GM12865 (cell line): ENCODE measurements around the gene CRB1.

Experiments
- DNase-seq: peaks from one replicate; pipeline ENCODE4 v3.0.0; 2010; ENCODE audit warnings: low read depth
- H3K4me3 ChIP-seq: 2 replicates; pipeline ENCODE4 v1.5.1; 2011; ENCODE audit warnings: mild to moderate bottlenecking, low read depth, low read length, control low read depth
- TF ChIP-seq, protein P1 (sequence below): IDR thresholded peaks from 2 replicates; pipeline ENCODE4 v1.5.1; 2011; ENCODE audit warnings: low read length, control low read depth, low read depth, inconsistent platforms; ENCODE audit not compliant: insufficient read depth; ENCODE audit errors: missing control alignments

CRB1 gene

DNA sequence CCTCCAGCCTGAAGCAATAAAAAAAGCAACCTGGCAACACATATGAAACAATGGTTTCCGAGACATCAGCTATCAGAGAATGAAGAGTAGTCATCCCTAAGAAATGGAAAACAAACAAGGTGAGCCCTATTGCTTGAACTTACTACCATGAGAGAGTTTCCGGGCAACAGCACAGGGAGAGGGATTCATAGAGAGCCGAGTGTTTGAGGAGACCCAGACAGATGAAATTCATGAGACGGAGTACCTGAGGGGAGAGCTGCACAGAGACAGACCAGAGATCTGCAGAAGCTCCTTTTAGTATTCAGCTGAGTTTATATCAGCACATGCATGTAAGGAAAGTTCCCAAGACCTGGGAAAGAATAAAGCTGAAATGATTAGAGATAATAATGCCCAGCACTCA lies 19.8 kb downstream of the CRB1 start:
- TF ChIP-seq, protein P1, sequence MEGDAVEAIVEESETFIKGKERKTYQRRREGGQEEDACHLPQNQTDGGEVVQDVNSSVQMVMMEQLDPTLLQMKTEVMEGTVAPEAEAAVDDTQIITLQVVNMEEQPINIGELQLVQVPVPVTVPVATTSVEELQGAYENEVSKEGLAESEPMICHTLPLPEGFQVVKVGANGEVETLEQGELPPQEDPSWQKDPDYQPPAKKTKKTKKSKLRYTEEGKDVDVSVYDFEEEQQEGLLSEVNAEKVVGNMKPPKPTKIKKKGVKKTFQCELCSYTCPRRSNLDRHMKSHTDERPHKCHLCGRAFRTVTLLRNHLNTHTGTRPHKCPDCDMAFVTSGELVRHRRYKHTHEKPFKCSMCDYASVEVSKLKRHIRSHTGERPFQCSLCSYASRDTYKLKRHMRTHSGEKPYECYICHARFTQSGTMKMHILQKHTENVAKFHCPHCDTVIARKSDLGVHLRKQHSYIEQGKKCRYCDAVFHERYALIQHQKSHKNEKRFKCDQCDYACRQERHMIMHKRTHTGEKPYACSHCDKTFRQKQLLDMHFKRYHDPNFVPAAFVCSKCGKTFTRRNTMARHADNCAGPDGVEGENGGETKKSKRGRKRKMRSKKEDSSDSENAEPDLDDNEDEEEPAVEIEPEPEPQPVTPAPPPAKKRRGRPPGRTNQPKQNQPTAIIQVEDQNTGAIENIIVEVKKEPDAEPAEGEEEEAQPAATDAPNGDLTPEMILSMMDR, result no peak
- no peak for DNase-seq
- no peak overlapping the region for H3K4me3 ChIP-seq

DNA sequence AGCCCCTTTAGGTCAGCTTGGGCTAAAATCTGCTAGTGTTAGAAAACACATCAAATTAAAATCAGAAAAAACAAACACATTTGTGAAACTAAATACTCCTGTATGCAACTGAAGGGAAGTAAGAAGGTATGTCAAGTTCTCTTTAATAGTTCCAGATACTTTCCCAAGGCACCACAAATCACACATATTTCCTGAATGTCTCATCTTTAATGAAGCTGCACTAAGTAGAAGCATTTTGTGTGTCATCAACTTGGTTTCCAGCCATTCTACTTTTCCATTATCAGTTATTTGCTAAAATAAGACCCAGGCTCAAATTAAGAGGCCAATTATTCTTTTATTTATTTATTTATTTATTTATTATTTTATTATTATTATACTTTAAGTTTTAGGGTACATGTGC lies 34.7 kb downstream of the CRB1 start:
- TF ChIP-seq, protein P1, result no peak
- DNase-seq, result no peak
- no peak overlapping the region for H3K4me3 ChIP-seq

DNA sequence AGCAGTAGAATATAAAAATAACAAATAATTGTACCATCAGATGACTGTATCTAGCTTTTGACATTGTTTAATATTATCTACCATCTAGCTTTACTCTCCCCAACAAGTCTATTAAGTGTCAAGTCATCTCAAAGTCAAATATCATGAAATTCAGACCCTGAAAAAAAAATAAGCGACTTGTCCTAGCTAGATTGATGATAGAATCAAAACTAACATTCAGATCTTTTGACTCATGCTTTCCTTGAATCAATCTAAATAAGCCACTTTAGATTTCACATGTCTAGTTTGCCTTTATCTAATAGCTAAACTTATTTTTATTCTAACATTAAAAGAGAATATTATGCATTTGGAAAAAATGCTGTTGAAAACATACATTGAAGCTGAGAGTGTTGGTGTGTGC lies 35.4 kb downstream of the CRB1 start:
- TF ChIP-seq, protein P1, result no peak
- no peak for DNase-seq

GRCh38 chr1:197304638-197305200 lies 36.7 kb downstream of the CRB1 start:
- no peak for DNase-seq
- TF ChIP-seq, protein P1, result no peak
- H3K4me3 ChIP-seq, result no peak overlapping the region

More for the DNA sequence above, 35.4 kb downstream of the CRB1 start:
- no peak overlapping the region for H3K4me3 ChIP-seq

DNA sequence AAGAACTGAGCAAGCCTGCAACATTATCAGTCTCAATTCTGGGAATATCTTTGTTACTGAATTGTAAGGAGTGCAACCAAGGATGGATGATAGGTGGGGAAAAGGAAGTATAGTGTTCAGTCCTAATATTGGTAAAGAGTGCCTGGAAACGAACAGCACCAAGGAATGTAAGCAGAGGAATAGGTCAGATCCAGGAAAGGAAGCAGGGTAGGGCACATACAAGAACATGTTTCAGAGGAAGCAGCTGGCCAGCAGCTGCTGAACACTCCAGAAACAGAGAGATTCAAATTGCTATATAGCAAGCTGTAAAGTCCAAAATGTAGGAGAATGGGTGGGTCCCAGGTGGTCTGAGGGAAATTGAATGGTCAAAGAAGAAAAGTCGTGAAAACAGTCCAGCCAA lies 37.9 kb downstream of the CRB1 start:
- TF ChIP-seq, protein P1, result no peak
- H3K4me3 ChIP-seq, result no peak overlapping the region
- DNase-seq, result no peak

- H3K4me3 ChIP-seq, result no peak overlapping the region
- TF ChIP-seq, protein P1, result no peak
- no peak for DNase-seq
Observed at GRCh38 chr1:197306381-197307062, 38.5 kb downstream of the CRB1 start.

DNA sequence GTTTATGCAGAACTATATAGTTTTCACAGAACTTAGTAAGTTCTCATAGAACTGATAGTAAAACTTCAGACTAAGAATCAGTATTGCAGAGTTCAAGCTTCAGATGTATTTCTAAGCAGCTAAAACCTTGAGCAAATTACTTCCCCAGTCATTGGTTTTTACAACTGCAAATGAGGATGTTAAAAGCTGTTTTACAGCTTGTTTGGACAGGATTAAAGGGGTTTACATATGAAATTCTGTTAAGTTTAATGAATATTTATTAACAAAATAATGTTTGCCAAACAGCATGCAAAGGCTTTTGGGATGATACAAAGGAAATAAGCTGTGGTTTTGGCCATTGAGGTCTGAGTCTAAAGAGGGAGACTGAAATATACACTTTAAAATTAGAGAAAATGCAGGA lies 39.1 kb downstream of the CRB1 start:
- no peak overlapping the region for H3K4me3 ChIP-seq
- TF ChIP-seq, protein P1, result no peak

More for the DNA sequence above, 39.1 kb downstream of the CRB1 start:
- DNase-seq, result no peak
